ENCODE data around the gene THSD4. TPM values are rescaled to one million over a fixed set of nuclear protein-coding genes. Genes with fewer than 3 reads are reported as not detected.

The THSD4 gene
- total RNA-seq, 3 donors from 2014 or later = 18.3 to 46.2 (median 27.1) TPM

GRCh38 chr15:71151081-71151480 is 35.8 kb downstream of the THSD4 start:
- intact Hi-C loops (cut with DNase I, micrococcal nuclease) = no loop called here
- no peak for TF ChIP-seq CTCF (IDR thresholded peaks at IDR 0.05)
- DNase-seq = no peak
- ATAC-seq = no peak
- Histone ChIP-seq H3K4me1 (ENCODE audit: low read depth) (no peaks in the 10 kb centered on the region), H3K36me3 (ENCODE audit: low read depth) (no peaks in the 10 kb centered on the region), H3K9me3 (no peaks in the 10 kb centered on the region), H3K4me3 (no peak overlapping the region)

- no peaks in the 10 kb centered on the region for H3K4me1 ChIP-seq (ENCODE audit: low read depth)
- no peak for TF ChIP-seq CTCF (IDR thresholded peaks at IDR 0.05)
- H3K4me3 ChIP-seq = no peak overlapping the region
- DNase-seq (no peak), ATAC-seq (no peak)
- no peaks in the 10 kb centered on the region for H3K9me3 ChIP-seq
- intact Hi-C loops (cut with DNase I, micrococcal nuclease) = no loop called here
- H3K36me3 ChIP-seq (ENCODE audit: low read depth) = no peaks in the 10 kb centered on the region
Observed at GRCh38 chr15:71152542-71152941, 37.3 kb downstream of the THSD4 start.

GRCh38 chr15:71153823-71154524 is 38.7 kb downstream of the THSD4 start:
- no peak for DNase-seq
- H3K4me3 ChIP-seq = no peak overlapping the region
- H3K4me1 ChIP-seq (ENCODE audit: low read depth) = no peaks in the 10 kb centered on the region
- no peak for ATAC-seq
- intact Hi-C loops (cut with DNase I, micrococcal nuclease) = no loop called here
- no peaks in the 10 kb centered on the region for H3K36me3 ChIP-seq (ENCODE audit: low read depth)
- H3K9me3 ChIP-seq = no peaks in the 10 kb centered on the region
- no peak for TF ChIP-seq CTCF (IDR thresholded peaks at IDR 0.05)

GRCh38 chr15:71154607-71155200 is 39.4 kb downstream of the THSD4 start:
- H3K4me3 ChIP-seq = no peak overlapping the region
- peak; percentile 34 for ATAC-seq
- intact Hi-C loops (cut with DNase I, micrococcal nuclease) = no loop called here
- no peak for DNase-seq
- H3K4me1 ChIP-seq (ENCODE audit: low read depth) = no peaks in the 10 kb centered on the region
- no peaks in the 10 kb centered on the region for H3K9me3 ChIP-seq
- TF ChIP-seq CTCF (IDR thresholded peaks at IDR 0.05) = no peak
- H3K36me3 ChIP-seq (ENCODE audit: low read depth) = no peaks in the 10 kb centered on the region

- DNase-seq (no peak), ATAC-seq (no peak)
- no peak overlapping the region for H3K4me3 ChIP-seq
- intact Hi-C loops (cut with DNase I, micrococcal nuclease) = no loop called here
- H3K36me3 ChIP-seq (ENCODE audit: low read depth) = no peaks in the 10 kb centered on the region
- H3K9me3 ChIP-seq = no peaks in the 10 kb centered on the region
- TF ChIP-seq CTCF (IDR thresholded peaks at IDR 0.05) = no peak
- no peaks in the 10 kb centered on the region for H3K4me1 ChIP-seq (ENCODE audit: low read depth)
Observed at GRCh38 chr15:71155534-71155933, 40.3 kb downstream of the THSD4 start.

All from mucosa of descending colon (tissue), 3 donors.